GM23338 (cell line): ENCODE results near the gene ITPRID1. TPM values are rescaled to one million over a fixed set of nuclear protein-coding genes. Genes with fewer than 3 reads are reported as not detected.

Experiments
- ATAC-seq: fragments of 200-7000 bp; cut with Tn5 transposase; 3 replicates; pipeline ENCODE4 v1.9.1; 2020
- DNase-seq: peaks from one replicate; pipeline ENCODE4 v3.0.0-alpha.2; 2015; ENCODE audit warnings: low spot score
- H2AFZ ChIP-seq: fragments of 200-600 bp; sonication (generic); 2 replicates; pipeline ENCODE4 v1.8.0; 2016; ENCODE audit warnings: antibody characterized with exemption, mild to moderate bottlenecking, moderate library complexity
- H3F3A ChIP-seq: fragments of 200-600 bp; sonication (generic); replicated peaks from 2 replicates; pipeline ENCODE4 v1.8.0; 2017; ENCODE audit warnings: antibody characterized with exemption, mixed run types, low read depth
- H3K27ac ChIP-seq: fragments of 200-600 bp; sonication (generic); 2 replicates; pipeline ENCODE4 v1.6.1; 2016; ENCODE audit warnings: low read depth
- H3K27me3 ChIP-seq: fragments of 200-600 bp; sonication (generic); 2 replicates; pipeline ENCODE4 v1.8.0; 2016; ENCODE audit warnings: mild to moderate bottlenecking, mixed run types, moderate library complexity; ENCODE audit not compliant: insufficient read depth
- H3K36me3 ChIP-seq: fragments of 200-600 bp; sonication (generic); 2 replicates; pipeline ENCODE4 v1.8.0; 2016; ENCODE audit warnings: mild to moderate bottlenecking; ENCODE audit not compliant: insufficient read depth
- H3K4me1 ChIP-seq: fragments of 200-600 bp; sonication (generic); 2 replicates; pipeline ENCODE4 v1.8.0; 2016; ENCODE audit warnings: mild to moderate bottlenecking, moderate library complexity; ENCODE audit not compliant: insufficient read depth
- H3K4me2 ChIP-seq: fragments of 200-600 bp; sonication (generic); 2 replicates; pipeline ENCODE4 v1.7.1; 2017; ENCODE audit warnings: mixed run types
- H3K4me3 ChIP-seq: fragments of 200-600 bp; sonication (generic); 2 replicates; pipeline ENCODE4 v1.6.1; 2016; ENCODE audit warnings: mixed run types
- H3K79me2 ChIP-seq: fragments of 200-600 bp; sonication (generic); replicated peaks from 2 replicates; pipeline ENCODE4 v1.8.0; 2017; ENCODE audit warnings: mild to moderate bottlenecking; ENCODE audit not compliant: insufficient read depth
- H3K9me2 ChIP-seq: fragments of 200-600 bp; sonication (generic); 2 replicates; pipeline ENCODE4 v1.8.0; 2017; ENCODE audit not compliant: insufficient read depth
- H4K20me1 ChIP-seq: fragments of 200-600 bp; sonication (generic); replicated peaks from 2 replicates; pipeline ENCODE4 v1.8.0; 2017; ENCODE audit warnings: mild to moderate bottlenecking; ENCODE audit not compliant: insufficient read depth
- H3K27ac Mint-ChIP-seq: 2 replicates; pipeline ENCODE4 v1.8.0; 2020; ENCODE audit warnings: inconsistent platforms, mild to moderate bottlenecking, moderate library complexity, mixed read lengths
- H3K27me3 Mint-ChIP-seq: 3 replicates; pipeline ENCODE4 v1.8.0; 2022; ENCODE audit warnings: low read depth, mild to moderate bottlenecking, moderate library complexity, mixed read lengths, inconsistent platforms; ENCODE audit not compliant: insufficient read depth, poor library complexity
- H3K36me3 Mint-ChIP-seq: 3 replicates; pipeline ENCODE4 v1.8.0; 2021; ENCODE audit warnings: low read depth, mild to moderate bottlenecking, inconsistent platforms, moderate library complexity, mixed read lengths
- H3K4me1 Mint-ChIP-seq: 3 replicates; pipeline ENCODE4 v1.8.0; 2020; ENCODE audit warnings: mild to moderate bottlenecking, inconsistent platforms, mixed read lengths
- H3K4me3 Mint-ChIP-seq: 3 replicates; pipeline ENCODE4 v1.8.0; 2021; ENCODE audit warnings: moderate library complexity, mild to moderate bottlenecking, inconsistent platforms, mixed read lengths
- H3K9me3 Mint-ChIP-seq: 3 replicates; pipeline ENCODE4 v1.8.0; 2020; ENCODE audit warnings: moderate library complexity, mild to moderate bottlenecking, inconsistent platforms, mixed read lengths
- EZH2 ChIP-seq: fragments of 200-600 bp; sonication (generic); IDR thresholded peaks from one replicate; pipeline ENCODE4 v1.8.0; 2017; ENCODE audit warnings: antibody characterized with exemption, mild to moderate bottlenecking, low read depth; ENCODE audit not compliant: unreplicated experiment
- JUNB ChIP-seq: IDR thresholded peaks from one replicate; pipeline ENCODE4 v1.6.1; 2016; ENCODE audit warnings: antibody characterized with exemption; ENCODE audit not compliant: unreplicated experiment
- NANOG ChIP-seq: IDR thresholded peaks from 2 replicates; pipeline ENCODE4 v1.6.1; 2016; ENCODE audit warnings: antibody characterized with exemption, borderline replicate concordance
- REST ChIP-seq: IDR thresholded peaks from one replicate; pipeline ENCODE4 v1.6.1; 2018; ENCODE audit warnings: antibody characterized with exemption; ENCODE audit not compliant: unreplicated experiment
- STAT1 ChIP-seq: IDR thresholded peaks from one replicate; pipeline ENCODE4 v1.6.1; 2016; ENCODE audit warnings: antibody characterized with exemption; ENCODE audit not compliant: unreplicated experiment
- ZNF331 ChIP-seq: fragments of 250-450 bp; sonication (Bioruptor Pico); IDR thresholded peaks from 2 replicates; pipeline ENCODE4 v1.5.0; 2020; ENCODE audit warnings: low read depth, mild to moderate bottlenecking, moderate library complexity
- ZNF462 ChIP-seq: fragments of 250-450 bp; sonication (Bioruptor Pico); IDR thresholded peaks from 2 replicates; pipeline ENCODE4 v1.5.0; 2020; ENCODE audit warnings: mild to moderate bottlenecking, moderate library complexity
- polyA plus RNA-seq: library from polyadenylated mRNA; unstranded; fragments of >200 nt; fragmentation: Nextera tagmentation; extraction: Ambion mirVana; gene quantifications from 2 replicates; pipeline ENCODE4 v1.2.1, GENCODE V29; 2016
- total RNA-seq: library from RNA; depleted of rRNA; stranded (reverse); fragments of >200 nt; shearing (Covaris generic); gene quantifications from 2 replicates; pipeline ENCODE4 v1.2.3, GENCODE V29; 2014

ITPRID1 gene
- total and polyA plus RNA-seq, 2 experiments from 2014 or later: 0.05 to 0.45 TPM

GRCh38 chr7:31553661-31554081 lies 39.8 kb downstream of the ITPRID1 start:
- Histone ChIP-seq H3K27me3 (no peaks in the 10 kb centered on the region), H3F3A (no peaks in the 10 kb centered on the region), H3K4me2 (no peak overlapping the region), H3K9me2 (peaks cover 14% of the 10 kb centered on the region), H3K4me1 (peaks cover 18% of the 10 kb centered on the region), H2AFZ (no peak overlapping the region), H3K36me3 (no peaks in the 10 kb centered on the region), H3K4me3 (no peak overlapping the region), H4K20me1 (no peaks in the 10 kb centered on the region), H3K27ac (no peak overlapping the region), H3K79me2 (no peaks in the 10 kb centered on the region)
- H3K27me3 Mint-ChIP-seq: peaks cover 2% of the 10 kb centered on the region
- no peak overlapping the region for H3K27ac Mint-ChIP-seq
- H3K4me1 Mint-ChIP-seq: peaks cover 22% of the 10 kb centered on the region
- no peak overlapping the region for H3K4me3 Mint-ChIP-seq
- H3K36me3 Mint-ChIP-seq: no peaks in the 10 kb centered on the region
- TF ChIP-seq JUNB (no peak), EZH2 (no peak), ZNF462 (no peak), ZNF331 (CRISPR knock-in tag) (no peak)
- DNase-seq: no peak
- ATAC-seq: no peak
- H3K9me3 Mint-ChIP-seq: no peaks in the 10 kb centered on the region

GRCh38 chr7:31562002-31562401 lies 48.1 kb downstream of the ITPRID1 start:
- Histone ChIP-seq H4K20me1 (no peaks in the 10 kb centered on the region), H3K79me2 (no peaks in the 10 kb centered on the region), H3K4me3 (no peak overlapping the region), H3K9me2 (peaks cover 23% of the 10 kb centered on the region; the same call in 1 of the 2 replicates), H3F3A (no peaks in the 10 kb centered on the region), H2AFZ (no peak overlapping the region), H3K27me3 (no peaks in the 10 kb centered on the region), H3K27ac (no peak overlapping the region), H3K4me2 (no peak overlapping the region), H3K36me3 (no peaks in the 10 kb centered on the region), H3K4me1 (peaks cover 27% of the 10 kb centered on the region)
- Mint-ChIP-seq H3K4me3 (no peak overlapping the region), H3K36me3 (no peaks in the 10 kb centered on the region), H3K27ac (no peak overlapping the region), H3K27me3 (peaks cover 5% of the 10 kb centered on the region), H3K4me1 (peaks cover 29% of the 10 kb centered on the region), H3K9me3 (no peaks in the 10 kb centered on the region)
- TF ChIP-seq REST (no peak), NANOG (peak; percentile 61; the same call in 1 of the 2 replicates), STAT1 (no peak)
- ATAC-seq (peak; percentile 67), DNase-seq (peak; percentile 38)
